ENCODE data around the gene TRABD.

TRABD gene

GRCh38 chr22:50173983-50174355 is 11.7 kb upstream of the TRABD start:
- no peak for DNase-seq (ENCODE audit: low read depth)

- DNase-seq (ENCODE audit: low read depth): no peak
Observed at GRCh38 chr22:50174382-50175190, 11.1 kb upstream of the TRABD start.

- no peak for DNase-seq (ENCODE audit: low read depth)
Observed at GRCh38 chr22:50175191-50175461, 10.6 kb upstream of the TRABD start.

DNA sequence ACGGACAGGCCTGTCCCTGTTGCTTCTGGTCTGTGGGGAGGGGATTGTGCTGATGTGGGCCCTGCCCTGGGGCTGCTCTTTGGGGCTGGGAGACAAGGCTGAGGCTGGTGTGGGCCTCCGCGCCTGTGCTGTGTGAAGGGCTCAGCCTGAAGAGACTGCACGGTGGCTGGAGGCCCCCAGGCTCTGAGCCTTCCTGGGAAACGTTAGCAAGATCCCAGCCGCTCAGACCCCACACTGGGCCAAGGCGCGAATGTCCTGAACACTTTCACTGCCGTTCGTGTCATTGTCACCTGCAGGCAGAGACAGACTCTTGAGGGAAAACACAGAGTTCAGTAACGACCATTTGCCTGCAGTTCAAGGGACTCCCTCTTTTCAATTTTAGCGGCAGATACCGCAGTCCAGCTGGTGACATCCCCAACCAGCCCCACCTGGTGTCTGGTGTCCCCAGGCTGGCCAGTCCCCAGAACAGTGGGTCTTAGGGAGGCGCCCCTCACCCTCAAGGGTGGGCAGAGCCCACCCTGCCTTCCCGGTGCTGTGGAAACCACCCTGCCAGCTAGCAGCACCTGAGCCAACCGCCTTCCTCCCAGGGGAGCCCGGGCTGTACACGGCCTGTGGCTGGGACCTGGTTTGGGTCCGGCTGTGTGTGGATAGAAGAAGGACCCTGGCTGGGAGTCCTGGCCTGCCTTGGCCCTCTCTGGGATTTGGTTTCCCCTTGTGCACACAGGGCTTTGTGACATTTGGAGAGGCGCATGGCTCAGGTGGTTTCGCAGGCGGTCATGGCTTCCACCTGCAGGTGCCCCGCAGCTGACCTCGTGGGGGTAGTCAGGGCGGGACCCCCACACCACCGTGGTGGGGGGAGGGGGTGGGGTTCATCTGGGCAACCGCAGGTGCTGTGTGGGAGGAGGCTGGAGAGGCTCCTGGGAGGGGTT is 9.5 kb upstream of the TRABD start:
- no peak for DNase-seq (ENCODE audit: low read depth)

- no peak for DNase-seq (ENCODE audit: low read depth)
Observed at GRCh38 chr22:50176850-50177536, 8.7 kb upstream of the TRABD start.

GRCh38 chr22:50177537-50178470 is 7.9 kb upstream of the TRABD start:
- no peak for DNase-seq (ENCODE audit: low read depth)

DNA sequence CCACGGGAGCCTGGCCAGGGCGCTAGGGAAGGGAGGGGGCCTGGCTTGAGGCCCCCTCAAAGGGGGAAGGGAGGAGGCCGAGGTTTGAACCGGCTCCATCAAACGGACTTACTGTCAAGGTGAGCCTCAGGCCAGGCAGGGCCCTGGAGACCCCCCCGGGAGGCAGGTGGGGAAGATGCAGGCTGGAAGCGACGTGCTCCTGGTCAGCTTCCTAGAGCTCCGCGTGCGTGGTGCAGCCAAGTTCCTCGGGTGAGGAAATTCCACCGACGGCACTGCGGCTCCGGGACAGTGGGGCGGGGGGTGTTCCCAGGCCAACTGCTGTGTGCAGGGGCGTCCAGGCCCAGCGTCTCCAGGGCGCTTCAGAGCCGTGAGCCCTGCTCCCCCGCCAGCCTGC is 7.2 kb upstream of the TRABD start:
- DNase-seq (ENCODE audit: low read depth): no peak

DNA sequence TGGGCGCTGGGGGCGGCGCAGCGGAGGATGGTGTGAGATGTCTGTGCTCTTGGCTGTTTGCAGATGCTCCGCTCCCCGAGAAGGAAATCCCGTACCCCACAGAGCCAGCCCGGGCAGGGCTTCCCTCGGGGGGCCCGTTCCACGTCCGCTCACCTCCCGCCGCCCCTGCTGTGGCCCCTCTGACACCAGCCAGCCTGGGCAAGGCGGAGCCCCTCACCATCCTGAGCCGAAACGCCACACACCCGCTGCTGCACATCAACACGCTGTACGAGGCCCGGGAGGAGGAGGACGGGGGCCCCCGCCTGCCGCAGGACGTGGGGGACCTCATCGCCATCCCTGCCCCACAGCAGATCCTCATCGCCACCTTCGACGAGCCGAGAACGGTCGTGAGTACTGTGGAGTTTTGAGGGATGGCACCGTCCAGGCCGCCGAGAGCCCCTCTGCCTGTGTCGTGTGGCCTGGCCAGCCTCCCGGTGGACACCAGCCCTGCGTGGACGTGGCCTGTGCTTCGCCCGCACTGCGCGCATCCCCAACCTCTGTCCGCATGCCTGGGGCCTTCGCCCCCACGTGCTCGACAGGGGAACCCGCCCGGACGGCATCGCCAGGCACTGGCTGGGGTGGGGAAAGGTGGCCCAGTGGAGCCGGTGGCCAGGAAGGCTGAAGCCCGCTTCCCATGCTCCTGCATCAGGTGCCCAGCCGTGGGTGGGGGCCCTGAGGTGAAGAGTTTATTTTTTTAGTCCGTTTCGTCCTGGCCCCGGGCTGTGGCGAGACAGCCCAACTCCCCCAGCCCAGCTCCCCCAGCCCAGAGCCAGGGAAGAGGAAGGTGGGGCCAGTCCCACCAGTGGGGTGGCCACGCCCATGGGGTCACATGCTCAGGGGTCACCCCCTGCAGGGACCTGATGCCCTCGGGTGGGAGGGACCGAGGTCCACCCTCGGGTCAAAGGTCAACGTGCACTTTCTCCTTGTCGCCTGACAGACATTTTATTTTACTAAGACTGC is 6.5 kb upstream of the TRABD start:
- no peak for DNase-seq (ENCODE audit: low read depth)

- DNase-seq (ENCODE audit: low read depth): no peak
Observed at GRCh38 chr22:50179937-50180726, 5.6 kb upstream of the TRABD start.

DNA sequence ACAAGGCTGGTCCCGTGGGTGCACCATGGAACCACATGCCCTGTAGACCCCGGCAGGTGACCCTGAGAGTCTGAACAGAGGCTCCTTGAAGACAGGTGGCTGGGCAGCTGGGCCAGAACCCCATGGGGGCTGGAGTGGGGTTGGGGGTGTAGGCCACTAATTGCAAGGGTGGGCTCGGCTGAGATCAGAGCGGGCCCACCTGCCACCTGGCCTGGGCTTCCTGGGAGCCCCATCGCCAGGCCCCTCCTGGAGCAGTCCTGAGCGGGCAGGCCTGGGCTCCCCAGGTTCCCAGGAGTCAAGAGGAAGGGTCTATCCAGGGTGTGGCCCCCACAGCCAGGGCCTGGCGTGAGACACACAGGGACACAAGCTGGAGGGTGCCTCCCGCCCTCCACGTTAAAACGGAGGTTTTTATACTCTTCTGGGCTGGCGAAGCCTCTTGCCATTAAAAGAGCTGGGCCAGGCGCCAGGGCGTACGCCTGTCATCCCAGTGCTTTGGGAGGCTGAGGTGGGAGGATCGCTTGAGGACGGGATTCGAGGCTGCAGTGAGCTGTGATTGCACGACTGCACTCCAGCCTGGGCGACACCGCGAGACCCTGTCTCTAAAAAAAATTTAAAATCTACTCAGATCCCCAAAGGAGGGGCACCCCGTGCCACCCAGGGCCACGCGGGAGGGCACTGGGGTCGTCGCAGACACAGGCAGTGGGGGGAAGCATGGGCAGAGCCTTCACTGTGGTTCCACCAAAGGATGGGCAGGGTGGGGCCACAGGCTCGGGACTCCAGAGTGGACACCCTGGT is 4.8 kb upstream of the TRABD start:
- no peak for DNase-seq (ENCODE audit: low read depth)

- DNase-seq (ENCODE audit: low read depth): no peak
Observed at GRCh38 chr22:50182176-50183081, 3.3 kb upstream of the TRABD start.

DNA sequence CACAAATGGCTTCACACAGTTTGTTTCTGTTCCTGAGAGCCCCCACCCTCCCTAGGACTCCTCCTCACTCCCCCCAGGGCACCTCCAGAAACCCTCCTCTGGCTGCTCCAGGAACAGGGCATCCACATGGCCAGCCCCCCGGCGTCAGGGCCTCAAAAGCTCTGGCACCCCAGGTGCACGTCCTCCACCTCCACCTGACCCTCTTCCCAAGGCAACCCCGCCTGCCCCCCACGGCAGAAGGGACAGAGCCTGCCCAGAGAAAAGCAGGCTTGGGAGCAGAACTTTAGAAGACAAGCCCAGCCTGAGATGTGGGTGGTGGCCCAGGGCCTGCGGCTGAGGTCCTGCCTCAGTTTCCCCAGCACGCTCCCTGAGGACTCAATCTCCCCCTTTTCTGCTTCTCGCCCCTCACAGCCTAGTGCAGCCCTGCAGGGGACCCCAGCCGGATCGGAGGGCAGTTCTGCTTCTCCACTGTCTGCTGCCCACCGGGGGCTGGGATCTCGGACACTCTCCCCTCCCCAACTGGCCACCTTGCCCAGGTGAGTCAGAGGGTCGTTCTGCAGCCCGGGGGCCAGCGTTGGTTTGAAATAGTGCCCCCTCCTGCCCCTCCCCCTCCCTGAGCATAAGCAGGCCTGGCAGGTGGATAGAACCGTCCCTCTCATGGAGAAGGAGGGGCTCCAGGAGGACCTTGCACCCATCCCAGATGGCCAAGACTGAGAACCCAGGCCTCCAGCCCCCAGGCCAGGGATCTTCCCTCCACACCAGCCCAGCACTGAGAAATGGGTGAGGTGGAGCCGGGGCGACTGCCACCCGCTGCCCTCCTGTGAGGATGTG is 2.4 kb upstream of the TRABD start:
- no peak for DNase-seq (ENCODE audit: low read depth)

- no peak for DNase-seq (ENCODE audit: low read depth)
Observed at GRCh38 chr22:50184004-50184901, 1.5 kb upstream of the TRABD start.

- DNase-seq (ENCODE audit: low read depth): no peak
Observed at GRCh38 chr22:50184902-50185374, 775 bp upstream of the TRABD start.

GRCh38 chr22:50186181-50186714 is 535 bp downstream of the TRABD start:
- DNase-seq (ENCODE audit: low read depth): no peak
